Epithelial cell of esophagus (primary cell): ENCODE measurements around the gene UBE2U.
A peak's percentile ranks its signal among the peaks of the same experiment; 100 is the strongest.

ENCODE experiments used
- DNase-seq: peaks from one replicate; pipeline ENCODE4 v3.0.0; 2010; ENCODE audit warnings: low read depth
- H3K4me3 ChIP-seq: 2 replicates; pipeline ENCODE4 v1.5.1; 2011; ENCODE audit warnings: mild to moderate bottlenecking, low read length, control low read depth
- CTCF ChIP-seq: IDR thresholded peaks from 2 replicates; pipeline ENCODE4 v1.5.1; 2011; ENCODE audit warnings: low read depth, mild to moderate bottlenecking, low read length, control low read depth, inconsistent platforms; ENCODE audit not compliant: insufficient read depth; ENCODE audit errors: missing control alignments

UBE2U gene

GRCh38 chr1:64166629-64167028, 36.8 kb upstream of the UBE2U start:
- no peak for DNase-seq
- TF ChIP-seq CTCF, result no peak
- H3K4me3 ChIP-seq, result no peak overlapping the region

GRCh38 chr1:64167176-64167575, 36.2 kb upstream of the UBE2U start:
- DNase-seq, result no peak
- no peak overlapping the region for H3K4me3 ChIP-seq

GRCh38 chr1:64171246-64171645, 32.2 kb upstream of the UBE2U start:
- no peak overlapping the region for H3K4me3 ChIP-seq
- DNase-seq, result no peak
- no peak for TF ChIP-seq CTCF

More at GRCh38 chr1:64167176-64167575, 36.2 kb upstream of the UBE2U start:
- no peak for TF ChIP-seq CTCF

- H3K4me3 ChIP-seq, result no peak overlapping the region
- TF ChIP-seq CTCF, result no peak
- DNase-seq, result peak; percentile 76
Measured at GRCh38 chr1:64171797-64172281, 31.6 kb upstream of the UBE2U start.

- no peak overlapping the region for H3K4me3 ChIP-seq
- TF ChIP-seq CTCF, result no peak
- no peak for DNase-seq
Measured at GRCh38 chr1:64172458-64172983, 30.9 kb upstream of the UBE2U start.

GRCh38 chr1:64173336-64173940, 30.0 kb upstream of the UBE2U start:
- no peak for TF ChIP-seq CTCF
- DNase-seq, result no peak
- no peak overlapping the region for H3K4me3 ChIP-seq

GRCh38 chr1:64175639-64176038, 27.8 kb upstream of the UBE2U start:
- TF ChIP-seq CTCF, result no peak
- no peak for DNase-seq
- H3K4me3 ChIP-seq, result no peak overlapping the region
